Stimulated activated CD4-positive, alpha-beta T cell treated with anti-CD3 and anti-CD28 coated beads, Interleukin-1b, Interleukin-23, amount 100 ng/mL, for 1 hour (primary cell): ENCODE data around the gene PRKAB1.

Experiments
- DNase-seq, 2 donors: peaks; one replicate each; pipeline ENCODE4 v3.0.0-alpha.2; 2020; ENCODE audit warnings: low read depth in 2 of 2

Gene PRKAB1

DNA sequence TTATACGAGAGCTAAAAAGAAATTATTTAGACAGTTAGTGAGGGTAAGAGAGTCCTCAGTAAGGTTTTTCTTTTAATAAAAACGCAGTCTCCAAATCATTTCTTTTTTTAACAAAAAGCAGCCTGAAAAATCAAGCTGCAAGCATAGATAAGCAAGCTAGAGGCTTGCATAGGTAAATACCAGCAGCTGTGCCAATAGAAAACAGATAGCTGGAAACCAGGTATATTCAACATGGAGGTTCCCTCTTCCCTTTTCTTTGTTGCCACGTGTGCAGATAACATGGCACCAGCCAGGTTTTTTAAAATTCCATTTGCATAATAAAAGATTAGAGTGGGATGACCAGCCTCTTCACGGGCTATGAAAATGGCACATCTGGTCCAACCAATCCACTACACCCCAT, 6.1 kb upstream of the PRKAB1 start:
- DNase-seq = no peak

DNA sequence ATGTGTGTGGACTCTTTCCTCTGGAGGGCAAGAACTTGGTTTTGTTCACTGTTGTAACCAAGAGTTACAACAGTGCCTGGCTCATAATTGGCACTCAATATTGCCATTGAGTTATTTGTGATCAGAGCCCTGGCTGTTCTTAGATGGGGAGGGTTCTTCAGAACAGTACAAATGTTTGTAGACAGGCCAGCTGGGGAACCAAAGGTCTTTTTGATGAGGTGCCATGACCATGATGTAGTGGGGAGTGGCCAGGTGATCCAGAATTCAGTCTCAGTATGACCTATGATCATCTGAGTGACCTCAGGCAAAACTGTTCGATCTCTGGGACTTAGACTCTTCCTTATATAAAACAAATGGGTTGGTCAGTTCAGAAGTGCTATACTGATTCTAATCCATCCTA, 3.3 kb upstream of the PRKAB1 start:
- DNase-seq = no peak

GRCh38 chr12:119665164-119665929, 2.6 kb upstream of the PRKAB1 start:
- no peak for DNase-seq

DNA sequence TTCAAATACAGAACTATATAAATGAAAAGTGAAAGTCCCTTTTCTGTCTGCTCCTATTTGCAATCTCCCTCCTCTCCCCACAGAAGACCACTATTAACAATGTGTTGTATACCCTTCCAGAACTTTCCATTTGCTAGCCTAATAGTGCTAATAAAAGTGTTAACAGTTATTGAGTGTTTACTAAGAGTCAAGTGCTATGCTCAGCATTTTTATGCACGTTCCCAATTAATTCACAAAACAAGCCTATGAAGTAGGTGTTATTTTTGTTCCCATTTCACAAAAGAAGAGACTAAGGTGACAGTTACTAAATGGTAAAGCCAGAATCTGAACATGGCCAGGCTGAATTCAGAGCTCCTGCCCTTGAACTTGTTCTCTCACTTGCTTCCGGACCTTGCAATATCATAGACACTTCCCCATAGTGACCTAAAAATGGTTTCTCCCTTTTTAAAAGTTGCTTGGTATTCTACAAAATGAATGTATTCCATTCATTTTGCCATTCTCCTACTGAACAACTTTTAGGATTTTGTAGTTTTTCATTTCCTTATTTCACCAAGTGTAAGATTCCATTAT, 1.6 kb upstream of the PRKAB1 start:
- DNase-seq = no peak

GRCh38 chr12:119666900-119667576, 895 bp upstream of the PRKAB1 start:
- DNase-seq = no peak

DNA sequence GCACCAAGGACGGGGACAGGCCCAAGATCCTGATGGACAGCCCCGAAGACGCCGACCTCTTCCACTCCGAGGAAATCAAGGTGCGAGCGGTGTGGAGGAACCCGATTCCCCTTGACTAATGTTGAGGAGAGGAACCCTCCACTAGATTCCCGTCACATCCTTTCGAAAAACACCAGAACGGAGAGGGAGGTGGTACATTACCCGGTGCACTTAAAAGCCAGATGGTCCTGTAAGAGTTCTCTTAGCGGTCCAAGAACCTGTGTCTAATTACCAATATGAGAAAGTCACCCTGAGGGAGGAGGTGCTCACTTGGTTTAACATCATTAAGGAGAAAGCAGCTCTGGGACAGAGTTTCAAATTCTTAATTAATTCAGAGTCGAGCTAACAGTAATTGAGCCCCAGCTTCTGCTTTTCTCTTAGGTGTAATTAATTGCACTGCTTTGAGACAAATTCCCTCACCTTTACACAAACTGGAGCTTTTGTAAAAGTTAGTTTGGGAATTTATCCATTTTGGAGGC, 450 bp downstream of the PRKAB1 start:
- DNase-seq = no peak

- no peak for DNase-seq
Measured at GRCh38 chr12:119669744-119670472, 2.0 kb downstream of the PRKAB1 start.

GRCh38 chr12:119671070-119671469, 3.1 kb downstream of the PRKAB1 start:
- no peak for DNase-seq

DNA sequence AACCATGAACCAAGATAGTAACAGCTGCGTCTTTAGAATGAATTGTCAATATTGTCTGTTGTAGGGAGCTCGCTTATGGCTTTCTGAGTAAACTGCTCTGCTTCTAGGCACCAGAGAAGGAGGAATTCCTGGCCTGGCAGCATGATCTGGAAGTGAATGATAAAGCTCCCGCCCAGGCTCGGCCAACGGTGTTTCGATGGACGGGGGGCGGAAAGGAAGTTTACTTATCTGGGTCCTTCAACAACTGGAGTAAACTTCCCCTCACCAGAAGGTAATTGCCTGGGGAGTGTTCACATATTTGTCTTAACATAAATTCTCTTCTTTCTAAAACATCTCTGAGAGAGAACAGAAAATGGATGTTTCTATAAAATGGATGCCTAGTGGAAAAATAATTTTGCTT, 4.3 kb downstream of the PRKAB1 start:
- DNase-seq = no peak

GRCh38 chr12:119673634-119674033, 5.7 kb downstream of the PRKAB1 start:
- no peak for DNase-seq

GRCh38 chr12:119674560-119674959, 6.6 kb downstream of the PRKAB1 start:
- DNase-seq = no peak

GRCh38 chr12:119676022-119676421, 8.1 kb downstream of the PRKAB1 start:
- no peak for DNase-seq

DNA sequence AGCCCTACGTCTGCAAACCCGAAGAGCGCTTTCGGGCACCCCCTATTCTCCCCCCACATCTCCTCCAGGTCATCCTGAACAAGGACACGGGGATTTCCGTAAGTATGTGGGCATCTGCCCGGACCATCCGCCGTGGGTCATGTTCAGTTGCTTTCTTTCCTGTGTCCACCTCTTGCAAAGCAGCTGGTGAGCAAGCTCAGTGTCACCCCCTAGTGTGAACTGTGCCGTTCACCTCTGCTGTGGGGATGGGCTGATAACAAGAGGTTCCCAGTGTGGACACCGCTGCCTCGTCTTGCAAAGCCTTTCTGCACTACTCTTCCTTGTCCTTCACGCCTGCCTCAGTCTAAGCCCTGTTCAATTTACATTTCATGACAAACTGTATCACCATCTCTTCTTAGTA, 8.6 kb downstream of the PRKAB1 start:
- no peak for DNase-seq

DNA sequence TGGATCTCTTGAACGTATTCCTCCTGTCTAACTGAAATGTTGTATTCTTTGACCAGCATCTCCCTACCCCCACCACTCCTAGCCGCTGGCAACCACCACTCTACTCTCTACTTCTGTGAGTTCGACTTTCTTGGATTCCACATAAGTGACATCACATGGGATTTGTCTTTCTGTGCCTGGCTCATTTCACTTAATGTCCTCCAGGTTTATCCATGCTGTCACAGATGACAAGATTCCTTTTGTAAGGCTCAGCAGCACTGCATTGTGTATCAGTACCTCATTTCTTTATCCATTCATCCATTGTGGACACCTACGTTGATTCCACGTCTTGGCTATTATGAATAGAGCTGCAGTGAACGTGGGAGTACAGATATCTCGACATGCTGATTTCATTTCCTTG, 10.5 kb downstream of the PRKAB1 start:
- DNase-seq = no peak

- DNase-seq = no peak
Measured at GRCh38 chr12:119679081-119679480, 11.1 kb downstream of the PRKAB1 start.

DNA sequence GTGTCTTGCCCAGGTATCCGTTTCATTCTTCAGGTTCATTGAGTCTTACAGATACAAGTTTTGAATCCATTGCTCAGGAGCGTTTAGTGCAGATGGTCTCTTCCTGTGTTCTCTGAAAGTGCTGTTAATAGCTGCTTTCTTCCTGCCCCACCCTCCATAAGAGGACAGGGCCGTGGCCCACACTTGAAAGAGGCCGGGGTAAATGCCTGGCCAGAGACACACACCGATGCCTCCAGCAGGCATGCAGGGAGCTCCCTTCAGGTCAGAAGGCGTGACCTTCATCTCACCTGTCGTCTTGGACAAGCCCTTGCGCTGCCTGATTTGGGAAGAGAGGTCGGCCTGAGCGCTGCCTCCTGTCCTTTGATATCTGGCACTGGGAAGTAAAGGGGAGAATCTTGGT, 11.6 kb downstream of the PRKAB1 start:
- no peak for DNase-seq

DNA sequence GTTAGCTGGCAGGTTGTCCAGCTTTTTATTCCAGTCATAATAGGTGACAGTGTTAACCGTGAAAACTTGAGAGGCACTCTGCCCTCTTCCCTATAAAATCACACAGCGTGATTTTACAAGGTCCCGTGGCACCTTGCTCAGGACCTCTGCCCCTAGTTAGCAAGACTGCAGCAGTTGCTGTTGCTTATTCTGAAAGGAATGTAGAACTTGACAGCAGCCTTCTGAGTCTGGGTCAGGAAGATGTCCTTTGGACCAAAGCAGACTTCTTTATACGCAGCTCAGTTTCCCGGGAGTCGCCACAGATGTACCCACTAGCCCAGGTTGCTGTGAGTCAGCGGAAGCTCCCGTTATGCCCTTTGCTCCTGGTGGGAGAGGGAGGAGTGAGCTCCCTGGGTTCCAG, 13.2 kb downstream of the PRKAB1 start:
- no peak for DNase-seq

GRCh38 chr12:119681728-119682638, 14.1 kb downstream of the PRKAB1 start:
- no peak for DNase-seq

- DNase-seq = no peak
Measured at GRCh38 chr12:119682639-119683252, 14.8 kb downstream of the PRKAB1 start.

GRCh38 chr12:119683413-119683812, 15.5 kb downstream of the PRKAB1 start:
- DNase-seq = no peak

DNA sequence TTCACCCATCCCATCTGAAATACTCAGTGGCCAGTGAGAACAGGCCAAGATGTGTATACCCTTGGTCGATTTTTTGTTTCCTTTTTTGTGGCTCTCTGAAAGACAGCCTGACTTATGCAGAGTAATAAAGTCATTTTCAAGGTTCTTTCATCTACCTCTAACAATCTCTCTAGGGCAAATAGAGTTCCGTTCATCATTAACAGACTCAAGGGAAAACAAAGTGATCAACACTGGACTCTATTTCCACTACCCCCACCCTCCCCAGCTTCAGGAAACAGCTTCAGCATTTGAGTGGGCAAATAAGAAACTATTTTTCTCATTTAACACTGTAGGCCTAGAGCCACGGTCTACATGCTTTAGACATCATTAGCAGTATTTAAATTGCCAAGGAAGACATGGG, 15.9 kb downstream of the PRKAB1 start:
- DNase-seq = no peak
